ENCODE results near the gene BHLHE23.

BHLHE23 gene

GRCh38 chr20:62991196-62991807, 15.5 kb downstream of the BHLHE23 start:
- DNase-seq (ENCODE audit: low read depth in 2 of 2), result no peak

DNA sequence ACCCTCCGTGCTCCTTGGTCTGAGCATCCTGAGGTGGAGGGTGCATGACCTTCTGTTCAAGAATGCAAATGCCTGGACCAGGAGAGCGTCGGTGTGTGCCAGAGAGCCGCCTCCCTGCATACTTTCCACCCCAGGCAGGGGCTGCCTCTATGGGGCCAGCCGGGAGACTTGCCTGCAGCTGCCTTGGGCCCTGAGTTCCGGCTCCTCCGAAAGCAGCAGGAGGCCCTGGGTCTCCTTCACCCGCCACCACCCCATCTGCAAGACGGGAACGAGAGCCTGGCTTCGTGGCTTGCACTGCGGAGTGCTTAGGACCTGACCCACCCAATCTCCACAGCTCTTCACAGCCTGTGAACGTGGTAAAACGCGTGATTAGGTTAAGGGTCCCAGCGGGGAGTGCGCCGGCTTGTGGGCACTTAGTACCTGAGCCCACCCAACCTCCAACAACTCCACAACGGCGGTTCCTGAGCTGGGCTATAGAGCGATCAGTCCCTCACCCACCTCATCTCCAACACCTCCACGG, 16.4 kb downstream of the BHLHE23 start:
- DNase-seq (ENCODE audit: low read depth in 2 of 2), result no peak

GRCh38 chr20:62989201-62989601, 17.6 kb downstream of the BHLHE23 start:
- no peak for DNase-seq (ENCODE audit: low read depth in 2 of 2)

DNA sequence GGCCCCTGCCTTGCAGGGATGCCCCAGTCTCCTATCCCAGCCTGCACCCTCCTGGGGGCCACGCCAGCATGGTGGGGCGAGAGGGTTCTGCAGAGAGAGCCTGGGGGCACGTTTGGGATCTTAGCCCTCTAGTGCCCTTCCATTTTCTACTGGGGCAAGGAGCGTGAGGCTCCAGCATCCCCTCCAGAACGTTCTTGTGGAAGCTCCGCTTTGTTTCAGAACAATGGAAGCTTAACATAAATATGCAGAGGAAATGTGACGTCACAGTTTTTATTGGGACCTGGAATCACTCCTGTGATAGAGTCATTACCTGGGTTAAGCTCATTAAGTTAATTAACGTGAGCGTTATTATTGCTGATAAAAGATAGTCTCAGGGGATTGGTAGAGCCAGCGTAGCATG, 19.6 kb downstream of the BHLHE23 start:
- no peak for DNase-seq (ENCODE audit: low read depth in 2 of 2)

GRCh38 chr20:62986257-62986800, 20.4 kb downstream of the BHLHE23 start:
- no peak for DNase-seq (ENCODE audit: low read depth in 2 of 2)

DNA sequence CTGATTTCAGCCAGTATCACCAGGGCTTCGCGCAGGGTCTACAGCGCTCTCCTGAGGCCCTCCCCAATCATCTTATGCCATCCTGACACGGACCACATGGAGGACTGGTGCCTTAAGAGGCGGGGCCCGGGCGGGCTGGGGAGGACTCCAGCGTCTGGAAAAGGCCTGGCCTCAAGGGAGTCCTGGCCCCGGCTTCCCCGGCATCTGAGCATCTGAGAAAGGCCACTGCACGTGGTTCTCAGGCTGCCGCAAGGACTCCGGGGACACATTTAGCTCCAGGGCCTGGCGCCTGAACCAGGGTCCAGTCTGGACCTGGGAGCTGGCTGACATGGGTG, 21.4 kb downstream of the BHLHE23 start:
- DNase-seq (ENCODE audit: low read depth in 2 of 2), result no peak

GRCh38 chr20:62984666-62985443, 21.9 kb downstream of the BHLHE23 start:
- no peak for DNase-seq (ENCODE audit: low read depth in 2 of 2)

GRCh38 chr20:62983210-62983609, 23.6 kb downstream of the BHLHE23 start:
- DNase-seq (ENCODE audit: low read depth in 2 of 2), result no peak

- DNase-seq (ENCODE audit: low read depth in 2 of 2), result no peak
These were observed 24.4 kb downstream of the BHLHE23 start for GRCh38 chr20:62982124-62983075.

DNA sequence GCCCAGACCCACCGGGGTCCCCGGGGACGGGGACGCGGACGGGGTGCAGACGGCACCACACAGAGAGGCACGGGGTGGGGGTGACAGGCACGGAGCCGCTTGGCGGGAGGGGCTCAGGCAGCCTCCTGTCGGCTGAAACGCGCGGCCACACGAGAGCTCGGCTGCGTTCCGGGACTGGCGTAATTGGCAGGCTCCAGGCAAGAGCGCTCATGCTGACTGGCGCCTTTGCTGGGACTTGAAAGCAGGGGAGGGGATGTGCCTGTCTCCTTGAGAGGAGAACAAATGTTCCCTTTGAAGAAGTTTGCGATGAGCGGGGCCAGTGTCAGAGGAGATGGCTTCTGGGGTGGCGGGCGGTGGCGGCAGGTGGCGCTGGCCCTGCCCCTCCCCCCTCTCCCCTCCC, 25.8 kb downstream of the BHLHE23 start:
- no peak for DNase-seq (ENCODE audit: low read depth in 2 of 2)

GRCh38 chr20:62980380-62980960, 26.3 kb downstream of the BHLHE23 start:
- no peak for DNase-seq (ENCODE audit: low read depth in 2 of 2)

- DNase-seq (ENCODE audit: low read depth in 2 of 2), result no peak
These were observed 26.8 kb downstream of the BHLHE23 start for GRCh38 chr20:62979876-62980373.

DNA sequence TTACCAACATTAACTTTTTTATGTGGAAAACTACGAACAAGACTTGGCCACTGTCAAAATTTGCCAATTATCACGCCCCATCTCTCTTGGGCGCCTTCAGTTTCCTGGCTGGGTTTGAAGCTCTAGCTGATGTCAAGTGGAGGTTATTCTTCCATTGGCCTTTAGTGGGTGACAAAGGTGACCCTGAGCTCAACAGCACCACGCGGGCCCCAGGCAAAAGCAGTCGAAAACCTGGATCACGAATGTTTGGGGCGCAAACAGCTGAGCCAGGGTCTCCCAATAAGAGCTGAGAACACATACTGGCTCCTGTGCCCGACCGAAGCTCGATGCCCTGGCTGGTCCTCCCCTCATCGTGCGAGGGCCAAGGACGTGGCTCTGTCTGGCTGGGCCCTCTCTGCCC, 27.5 kb downstream of the BHLHE23 start:
- no peak for DNase-seq (ENCODE audit: low read depth in 2 of 2)

- no peak for DNase-seq (ENCODE audit: low read depth in 2 of 2)
These were observed 28.2 kb downstream of the BHLHE23 start for GRCh38 chr20:62978561-62978943.

- DNase-seq (ENCODE audit: low read depth in 2 of 2), result peak; percentile 45 to 65
These were observed 28.9 kb downstream of the BHLHE23 start for GRCh38 chr20:62977613-62978560.

GRCh38 chr20:62976886-62977285, 29.9 kb downstream of the BHLHE23 start:
- no peak for DNase-seq (ENCODE audit: low read depth in 2 of 2)

GRCh38 chr20:62975812-62976508, 30.8 kb downstream of the BHLHE23 start:
- DNase-seq (ENCODE audit: low read depth in 2 of 2), result no peak

- no peak for DNase-seq (ENCODE audit: low read depth in 2 of 2)
These were observed 31.5 kb downstream of the BHLHE23 start for GRCh38 chr20:62975251-62975760.

All from stimulated activated CD4-positive, alpha-beta T cell treated with anti-CD3 and anti-CD28 coated beads, Interleukin-12 subunit alpha, Interleukin-12 subunit beta, amount 100 ng/mL, for 24 hours (primary cell).